Peyer's patch (tissue), 4 donors: ENCODE results near the gene DSCAML1.

Experiments
- POLR2A ChIP-seq, 2 donors: fragments of 450-650 bp; IDR thresholded peaks; one replicate each; pipeline ENCODE4 v1.5.1; 2017; ENCODE audit warnings: antibody characterized with exemption in 2 of 2, mild to moderate bottlenecking in 2 of 2, moderate library complexity in 2 of 2
- TF ChIP-seq, protein P1 (sequence below), 6 experiments: fragments of 450-650 bp in 4 of 6; fragments of 200-600 bp in 2 of 6; sonication (generic) in 1 of 6; IDR thresholded peaks; one replicate each; pipeline ENCODE4 v1.5.1; 2017 to 2019; ENCODE audit warnings: antibody characterized with exemption in 6 of 6, mild to moderate bottlenecking in 3 of 6, moderate library complexity in 1 of 6

DNA sequence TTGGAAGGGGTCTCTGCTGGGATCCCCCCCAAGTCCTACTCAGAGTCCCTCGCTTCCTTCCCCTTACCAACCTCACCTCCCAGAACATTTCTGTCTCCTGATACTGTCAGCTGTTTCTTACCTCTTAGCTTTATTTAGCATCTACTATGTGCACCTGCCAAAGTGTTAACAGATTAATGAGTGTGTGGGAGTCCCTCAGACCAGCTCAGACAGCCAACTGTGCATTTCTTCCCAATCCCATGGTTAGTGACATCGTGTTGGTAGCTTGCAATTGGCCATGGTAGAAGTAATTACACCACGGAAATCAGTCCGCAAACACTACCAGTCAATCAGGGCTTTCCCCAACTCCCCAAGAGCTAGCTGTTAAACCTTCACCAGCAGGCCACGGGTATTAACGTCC, 150.6 kb downstream of the DSCAML1 start:
- TF ChIP-seq, protein P1, sequence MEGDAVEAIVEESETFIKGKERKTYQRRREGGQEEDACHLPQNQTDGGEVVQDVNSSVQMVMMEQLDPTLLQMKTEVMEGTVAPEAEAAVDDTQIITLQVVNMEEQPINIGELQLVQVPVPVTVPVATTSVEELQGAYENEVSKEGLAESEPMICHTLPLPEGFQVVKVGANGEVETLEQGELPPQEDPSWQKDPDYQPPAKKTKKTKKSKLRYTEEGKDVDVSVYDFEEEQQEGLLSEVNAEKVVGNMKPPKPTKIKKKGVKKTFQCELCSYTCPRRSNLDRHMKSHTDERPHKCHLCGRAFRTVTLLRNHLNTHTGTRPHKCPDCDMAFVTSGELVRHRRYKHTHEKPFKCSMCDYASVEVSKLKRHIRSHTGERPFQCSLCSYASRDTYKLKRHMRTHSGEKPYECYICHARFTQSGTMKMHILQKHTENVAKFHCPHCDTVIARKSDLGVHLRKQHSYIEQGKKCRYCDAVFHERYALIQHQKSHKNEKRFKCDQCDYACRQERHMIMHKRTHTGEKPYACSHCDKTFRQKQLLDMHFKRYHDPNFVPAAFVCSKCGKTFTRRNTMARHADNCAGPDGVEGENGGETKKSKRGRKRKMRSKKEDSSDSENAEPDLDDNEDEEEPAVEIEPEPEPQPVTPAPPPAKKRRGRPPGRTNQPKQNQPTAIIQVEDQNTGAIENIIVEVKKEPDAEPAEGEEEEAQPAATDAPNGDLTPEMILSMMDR (IDR thresholded peaks at IDR 0.05), result no peak
- TF ChIP-seq POLR2A (IDR thresholded peaks at IDR 0.05), result no peak
